Testis (tissue), 2 donors: Measurements from ENCODE around the gene PRDM2.

Experiments
- CTCF ChIP-seq, 3 experiments: fragments of 450-650 bp in 2 of 3; fragments of 200-600 bp in 1 of 3; sonication (generic) in 1 of 3; IDR thresholded peaks; one replicate each; pipeline ENCODE4 v1.5.1; 2016 to 2019; ENCODE audit warnings: antibody characterized with exemption in 3 of 3, mild to moderate bottlenecking in 2 of 3, moderate library complexity in 1 of 3
- POLR2A ChIP-seq: fragments of 450-650 bp; IDR thresholded peaks from one replicate; pipeline ENCODE4 v1.6.1; 2017; ENCODE audit warnings: antibody characterized with exemption, mild to moderate bottlenecking, moderate library complexity

- TF ChIP-seq CTCF (IDR thresholded peaks at IDR 0.05) (no peak), POLR2A (no peak)
Measured at GRCh38 chr1:13751985-13752384, 52.0 kb downstream of the PRDM2 start.
